HUES6 (cell line): ENCODE results near the gene CIAPIN1.

ENCODE experiments used
- H3K27ac ChIP-seq: 2 replicates; pipeline ENCODE4 v1.7.0; 2013; ENCODE audit warnings: low read depth, mild to moderate bottlenecking, low read length, inconsistent platforms
- H3K27me3 ChIP-seq: 2 replicates; pipeline ENCODE4 v1.6.1; 2013; ENCODE audit warnings: low read length; ENCODE audit not compliant: control insufficient read depth, insufficient read depth
- H3K36me3 ChIP-seq: 2 replicates; pipeline ENCODE4 v1.6.1; 2013; ENCODE audit warnings: low read length; ENCODE audit not compliant: control insufficient read depth, insufficient read depth
- H3K4me1 ChIP-seq: 2 replicates; pipeline ENCODE4 v1.6.1; 2013; ENCODE audit warnings: low read length; ENCODE audit not compliant: control insufficient read depth, insufficient read depth
- H3K4me3 ChIP-seq: 2 replicates; pipeline ENCODE4 v1.5.1; 2013; ENCODE audit warnings: low read depth, low read length
- H3K9ac ChIP-seq: one replicate; pipeline ENCODE4 v1.6.1; 2013; ENCODE audit warnings: mild to moderate bottlenecking, low read length
- H3K9me3 ChIP-seq: 2 replicates; pipeline ENCODE4 v1.6.1; 2013; ENCODE audit warnings: low read depth, low read length; ENCODE audit not compliant: control insufficient read depth, insufficient read depth

The CIAPIN1 gene

GRCh38 chr16:57387598-57388354 lies 59.4 kb downstream of the CIAPIN1 start:
- no peaks in the 10 kb centered on the region for H3K36me3 ChIP-seq
- H3K27me3 ChIP-seq, result no peaks in the 10 kb centered on the region
- no peak overlapping the region for H3K9ac ChIP-seq
- H3K27ac ChIP-seq, result no peak overlapping the region
- peaks cover 12% of the 10 kb centered on the region; the same call in 1 of the 2 replicates for H3K4me1 ChIP-seq
- H3K9me3 ChIP-seq, result no peaks in the 10 kb centered on the region
- H3K4me3 ChIP-seq, result no peak overlapping the region

DNA sequence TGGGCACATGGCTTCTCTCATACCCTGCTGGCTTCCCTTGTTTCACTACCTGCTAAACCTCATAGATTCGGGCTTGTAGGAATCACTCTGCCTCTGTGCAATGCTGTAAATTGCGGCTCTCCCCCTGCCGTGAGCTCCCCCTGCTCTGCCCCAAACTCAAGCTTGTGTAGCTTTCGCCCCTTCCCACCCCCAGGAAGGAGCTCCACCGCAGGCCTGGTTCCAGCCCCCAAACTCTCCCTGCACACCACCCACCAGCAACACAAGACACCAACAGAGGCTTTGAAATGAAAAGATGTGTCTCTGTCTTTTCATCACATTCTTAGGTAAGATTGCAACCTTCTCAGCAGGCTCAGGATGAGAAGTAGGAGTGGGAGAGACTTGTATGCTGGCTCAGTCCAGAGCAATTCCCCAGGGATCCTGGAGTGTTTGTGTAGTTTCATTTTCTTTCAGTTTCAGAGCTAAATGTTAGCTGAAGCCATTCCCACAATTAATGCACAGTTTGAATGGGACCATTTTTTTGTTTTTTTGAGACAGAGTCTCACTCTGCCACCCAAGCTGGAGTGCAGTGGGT lies 60.7 kb downstream of the CIAPIN1 start:
- Histone ChIP-seq H3K4me3 (no peak overlapping the region), H3K9ac (no peak overlapping the region), H3K27ac (no peak overlapping the region), H3K36me3 (no peaks in the 10 kb centered on the region), H3K27me3 (no peaks in the 10 kb centered on the region), H3K4me1 (peaks cover 12% of the 10 kb centered on the region; the same call in 1 of the 2 replicates), H3K9me3 (no peaks in the 10 kb centered on the region)

DNA sequence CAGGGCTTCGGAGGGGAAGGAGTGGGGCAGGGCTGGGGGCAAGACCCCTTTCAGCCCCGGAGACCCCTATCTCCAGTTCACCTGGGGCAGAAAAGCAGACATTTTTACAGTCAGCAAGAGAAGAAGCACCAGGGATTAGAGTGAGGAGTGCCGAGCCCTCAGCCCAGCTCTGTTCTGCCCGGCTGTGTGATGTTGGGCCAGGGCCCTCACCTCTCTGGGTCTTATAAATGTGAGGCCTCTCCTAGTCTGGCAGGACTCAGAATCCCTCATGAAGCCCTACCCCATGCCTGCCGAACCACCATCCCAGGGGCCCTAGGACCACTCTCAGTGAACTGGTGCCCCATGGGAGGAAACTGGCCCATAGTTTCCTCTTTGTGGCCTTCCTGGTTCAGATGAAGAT lies 62.1 kb downstream of the CIAPIN1 start:
- Histone ChIP-seq H3K36me3 (no peaks in the 10 kb centered on the region), H3K27me3 (no peaks in the 10 kb centered on the region), H3K9me3 (no peaks in the 10 kb centered on the region), H3K4me1 (peaks cover 12% of the 10 kb centered on the region; the same call in 1 of the 2 replicates), H3K4me3 (no peak overlapping the region), H3K27ac (no peak overlapping the region), H3K9ac (no peak overlapping the region)

GRCh38 chr16:57384248-57385070 lies 62.7 kb downstream of the CIAPIN1 start:
- Histone ChIP-seq H3K27me3 (no peaks in the 10 kb centered on the region), H3K9ac (no peak overlapping the region), H3K36me3 (no peaks in the 10 kb centered on the region), H3K27ac (no peak overlapping the region), H3K9me3 (no peaks in the 10 kb centered on the region), H3K4me1 (peaks cover 12% of the 10 kb centered on the region; the same call in 1 of the 2 replicates), H3K4me3 (no peak overlapping the region)

GRCh38 chr16:57383276-57384247 lies 63.6 kb downstream of the CIAPIN1 start:
- Histone ChIP-seq H3K4me3 (no peak overlapping the region), H3K9me3 (no peaks in the 10 kb centered on the region), H3K27me3 (no peaks in the 10 kb centered on the region), H3K4me1 (peaks cover 12% of the 10 kb centered on the region; the same call in 1 of the 2 replicates), H3K27ac (no peak overlapping the region), H3K9ac (no peak overlapping the region), H3K36me3 (no peaks in the 10 kb centered on the region)

GRCh38 chr16:57382535-57383275 lies 64.5 kb downstream of the CIAPIN1 start:
- Histone ChIP-seq H3K4me1 (peaks cover 16% of the 10 kb centered on the region), H3K27me3 (no peaks in the 10 kb centered on the region), H3K4me3 (no peak overlapping the region), H3K36me3 (no peaks in the 10 kb centered on the region), H3K27ac (no peak overlapping the region), H3K9me3 (no peaks in the 10 kb centered on the region), H3K9ac (no peak overlapping the region)

DNA sequence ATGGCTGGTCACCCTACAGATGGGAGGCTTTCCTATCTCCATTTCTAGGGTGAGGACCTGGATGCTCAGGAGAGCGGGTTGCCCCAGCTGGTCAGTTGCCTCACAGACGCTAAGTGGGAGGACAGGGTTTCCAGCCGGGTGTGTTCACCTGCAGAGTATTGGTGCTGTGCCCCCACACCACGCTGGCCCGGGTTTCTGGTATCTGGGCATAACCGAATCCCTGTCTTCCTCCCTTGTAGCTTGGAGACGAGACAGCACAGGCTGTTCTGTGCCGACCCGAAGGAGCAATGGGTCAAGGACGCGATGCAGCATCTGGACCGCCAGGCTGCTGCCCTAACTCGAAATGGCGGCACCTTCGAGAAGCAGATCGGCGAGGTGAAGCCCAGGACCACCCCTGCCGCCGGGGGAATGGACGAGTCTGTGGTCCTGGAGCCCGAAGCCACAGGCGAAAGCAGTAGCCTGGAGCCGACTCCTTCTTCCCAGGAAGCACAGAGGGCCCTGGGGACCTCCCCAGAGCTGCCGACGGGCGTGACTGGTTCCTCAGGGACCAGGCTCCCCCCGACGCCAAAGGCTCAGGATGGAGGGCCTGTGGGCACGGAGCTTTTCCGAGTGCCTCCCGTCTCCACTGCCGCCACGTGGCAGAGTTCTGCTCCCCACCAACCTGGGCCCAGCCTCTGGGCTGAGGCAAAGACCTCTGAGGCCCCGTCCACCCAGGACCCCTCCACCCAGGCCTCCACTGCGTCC lies 65.2 kb downstream of the CIAPIN1 start:
- peaks cover 23% of the 10 kb centered on the region for H3K4me1 ChIP-seq
- H3K36me3 ChIP-seq, result no peaks in the 10 kb centered on the region
- no peak overlapping the region for H3K27ac ChIP-seq
- H3K9ac ChIP-seq, result no peak overlapping the region
- H3K4me3 ChIP-seq, result no peak overlapping the region
- no peaks in the 10 kb centered on the region for H3K9me3 ChIP-seq
- H3K27me3 ChIP-seq, result no peaks in the 10 kb centered on the region

DNA sequence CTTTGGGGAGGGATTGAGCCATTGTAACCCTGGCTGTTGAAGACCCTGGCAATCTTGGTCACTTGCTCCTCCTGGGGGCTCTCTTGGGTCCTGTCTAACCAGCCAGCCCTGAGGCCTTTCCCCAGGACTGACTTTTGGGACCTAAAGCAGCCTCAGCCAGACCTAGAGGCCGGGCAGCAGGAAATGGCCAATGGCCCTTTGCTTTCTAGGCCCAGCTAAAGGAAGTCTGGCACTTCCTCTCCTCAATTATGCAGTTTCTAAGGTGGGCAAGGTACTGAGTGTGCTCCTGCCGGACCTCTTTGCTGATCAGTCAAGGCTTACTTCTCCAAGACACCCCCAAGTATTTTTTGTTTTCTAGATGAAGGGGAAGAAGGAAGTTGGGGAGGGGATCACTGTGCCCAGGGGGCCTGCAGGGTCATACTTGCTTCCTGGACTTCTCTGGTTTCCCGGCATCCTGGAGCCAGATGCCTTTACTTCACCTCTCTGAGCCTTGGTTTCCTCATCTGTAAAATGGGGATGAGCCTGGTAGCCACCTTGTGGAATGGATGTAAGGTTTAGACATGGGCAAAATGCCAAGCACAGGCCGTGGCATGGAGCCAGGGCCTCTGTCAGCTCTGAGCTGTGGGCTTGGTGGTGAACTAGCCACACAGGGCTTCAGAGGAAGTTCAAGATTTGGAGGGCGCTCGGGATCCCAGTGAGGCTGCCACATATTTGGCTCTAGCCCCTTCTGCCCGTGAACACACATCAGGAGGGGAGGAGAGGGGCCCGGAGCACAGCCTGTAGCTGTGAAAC lies 66.3 kb downstream of the CIAPIN1 start:
- H3K9me3 ChIP-seq, result no peaks in the 10 kb centered on the region
- no peaks in the 10 kb centered on the region for H3K27me3 ChIP-seq
- no peak overlapping the region for H3K27ac ChIP-seq
- H3K4me3 ChIP-seq, result no peak overlapping the region
- H3K36me3 ChIP-seq, result no peaks in the 10 kb centered on the region
- peaks cover 24% of the 10 kb centered on the region for H3K4me1 ChIP-seq
- no peak overlapping the region for H3K9ac ChIP-seq

GRCh38 chr16:57379579-57379978 lies 67.6 kb downstream of the CIAPIN1 start:
- H3K4me3 ChIP-seq, result no peak overlapping the region
- no peak overlapping the region for H3K27ac ChIP-seq
- no peaks in the 10 kb centered on the region for H3K36me3 ChIP-seq
- H3K9me3 ChIP-seq, result no peaks in the 10 kb centered on the region
- peaks cover 22% of the 10 kb centered on the region for H3K4me1 ChIP-seq
- no peaks in the 10 kb centered on the region for H3K27me3 ChIP-seq
- no peak overlapping the region for H3K9ac ChIP-seq
